ENCODE results near the gene CAMK1D. TPM values are rescaled to one million over a fixed set of nuclear protein-coding genes. Genes with fewer than 3 reads are reported as not detected.

The CAMK1D gene
- total and polyA plus RNA-seq, 2 of the 8 experiments (the other 6 are each of a cell fraction or from before 2014, with no cell fraction given) = 3.5 to 10.6 TPM

GRCh38 chr10:12422189-12422588 lies 72.8 kb downstream of the CAMK1D start (continued):
- TF ChIP-seq CHD7 (IDR thresholded peaks at IDR 0.05; ENCODE audit: insufficient replicate concordance, low read length) = no peak

All from H1 (cell line).